Activated naive CD4-positive, alpha-beta T cell treated with anti-CD3 and anti-CD28 coated beads for 36 hours (primary cell): ENCODE measurements around the gene ZBTB17. TPM values are rescaled to one million over a fixed set of nuclear protein-coding genes. Genes with fewer than 3 reads are reported as not detected.

Experiments used
- CTCF ChIA-PET: fragments of 350-600 bp; sonication (Branson Sonifier 250); formaldehyde crosslinking; loops from one replicate; lab custom pipeline; 2021; ENCODE audit warnings: antibody characterized with exemption; lab: Charles Lee
- DNase-seq: peaks from one replicate; pipeline ENCODE4 v3.0.0-alpha.2; 2020
- H3K27ac Mint-ChIP-seq: one replicate; pipeline ENCODE4 v1.8.0; 2021; ENCODE audit warnings: mild to moderate bottlenecking, mixed read lengths
- H3K27me3 Mint-ChIP-seq: one replicate; pipeline ENCODE4 v1.8.0; 2021; ENCODE audit warnings: low read depth, mixed read lengths
- H3K36me3 Mint-ChIP-seq: one replicate; pipeline ENCODE4 v1.8.0; 2021; ENCODE audit warnings: low read depth, mixed read lengths
- H3K4me1 Mint-ChIP-seq: one replicate; pipeline ENCODE4 v1.8.0; 2021; ENCODE audit warnings: low read depth, mixed read lengths
- H3K4me3 Mint-ChIP-seq: one replicate; pipeline ENCODE4 v1.8.0; 2021; ENCODE audit warnings: mild to moderate bottlenecking, moderate library complexity, mixed read lengths
- H3K9me3 Mint-ChIP-seq: one replicate; pipeline ENCODE4 v1.8.0; 2021; ENCODE audit warnings: mixed read lengths
- intact Hi-C: fragments of 100-400 bp; cut with micrococcal nuclease; formaldehyde crosslinking; loops from one replicate; pipeline ENCODE4 v1.15.1; 2023
- total RNA-seq, 2 experiments: library from RNA; stranded (reverse); gene quantifications; one replicate each; pipeline ENCODE4 v1.2.3, GENCODE V29; 2021

The ZBTB17 gene
- total RNA-seq, 2 experiments from 2014 or later, result 34.8 to 37.5 TPM

DNA sequence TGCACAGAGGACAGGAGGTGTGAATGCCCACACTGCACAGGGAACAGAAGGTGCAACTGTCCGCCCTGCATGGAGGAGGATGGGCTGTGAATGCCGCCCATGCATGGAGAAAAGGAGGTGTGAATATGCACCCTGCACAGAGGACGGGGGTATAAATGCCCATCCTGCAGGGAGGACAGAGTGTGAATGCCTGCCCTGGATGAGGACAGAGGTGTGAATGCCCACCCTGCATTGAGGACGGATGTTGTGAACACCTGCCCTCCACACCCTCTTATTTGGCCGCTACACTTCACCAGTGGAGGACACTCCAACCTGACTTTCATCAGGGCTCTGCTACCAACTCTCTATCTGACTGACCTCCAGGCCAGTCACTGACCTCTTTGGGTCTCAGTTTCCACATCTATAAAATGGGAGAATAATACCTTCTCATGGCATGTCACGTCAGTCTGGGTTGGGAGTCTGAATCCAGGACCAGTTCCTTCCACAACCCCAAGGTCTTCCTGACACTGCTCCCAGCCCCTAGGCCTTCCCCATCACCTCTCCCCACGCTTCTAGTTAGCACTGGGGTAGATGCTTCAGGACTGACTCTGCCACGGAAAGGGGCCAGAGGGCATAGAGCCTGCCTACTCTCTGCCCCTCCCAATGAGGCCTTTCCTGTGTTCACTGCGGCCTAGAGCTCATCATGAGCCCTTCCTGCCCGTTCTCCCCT, 28.4 kb downstream of the ZBTB17 start:
- peaks cover 7% of the 10 kb centered on the region for H3K36me3 Mint-ChIP-seq
- peaks cover 52% of the 10 kb centered on the region for H3K4me1 Mint-ChIP-seq
- no peak overlapping the region for H3K4me3 Mint-ChIP-seq
- peak overlapping the region; percentile 6 for H3K27ac Mint-ChIP-seq
- H3K9me3 Mint-ChIP-seq, result no peaks in the 10 kb centered on the region
- H3K27me3 Mint-ChIP-seq, result no peaks in the 10 kb centered on the region
- CTCF ChIA-PET, result no interaction called here
- intact Hi-C loops, result no loop called here
- no peak for DNase-seq

DNA sequence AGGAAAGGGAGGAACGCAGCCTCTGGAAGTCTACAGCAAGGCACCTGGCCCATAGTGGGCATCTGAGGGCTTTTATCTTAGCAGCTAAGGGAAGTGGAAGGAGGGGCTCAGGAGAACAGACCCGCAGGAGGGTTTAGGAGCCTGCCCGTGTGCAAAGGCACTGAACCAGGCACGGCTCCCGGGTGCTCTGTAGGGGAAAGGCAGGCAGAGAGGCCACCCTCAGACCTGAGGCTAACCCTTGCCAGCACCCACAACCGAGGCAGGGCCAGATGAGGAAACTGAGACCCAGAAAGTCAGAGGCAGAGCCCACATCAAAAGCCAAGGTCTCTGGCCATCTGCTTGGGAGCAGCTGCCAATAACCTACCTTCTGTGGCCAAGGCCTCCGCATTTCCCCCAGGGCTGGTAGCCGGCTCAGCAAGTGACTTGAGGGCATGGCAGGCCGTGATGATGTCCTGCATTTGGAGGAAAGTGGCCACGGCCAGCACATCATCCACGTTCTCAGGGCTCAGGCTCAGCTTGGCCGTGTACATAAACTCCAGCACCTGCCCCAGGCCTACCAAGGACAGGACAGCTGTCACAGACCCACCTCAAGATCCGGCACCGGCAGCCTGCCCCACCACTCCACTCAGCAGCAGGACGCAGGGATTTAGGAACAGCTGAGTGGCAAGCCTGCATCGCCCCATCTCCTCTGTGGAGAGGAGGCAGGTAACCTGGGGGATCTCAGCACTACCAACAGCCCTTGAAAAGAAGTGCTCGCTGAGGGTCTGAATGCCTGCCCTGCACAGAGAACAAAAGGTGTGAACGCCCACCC, 29.1 kb downstream of the ZBTB17 start:
- intact Hi-C loops, result no loop called here
- Mint-ChIP-seq H3K4me3 (no peak overlapping the region), H3K36me3 (peaks cover 5% of the 10 kb centered on the region), H3K27me3 (no peaks in the 10 kb centered on the region), H3K4me1 (peaks cover 44% of the 10 kb centered on the region), H3K27ac (no peak overlapping the region), H3K9me3 (no peaks in the 10 kb centered on the region)
- DNase-seq, result peak; percentile 2
- CTCF ChIA-PET, result no interaction called here

DNA sequence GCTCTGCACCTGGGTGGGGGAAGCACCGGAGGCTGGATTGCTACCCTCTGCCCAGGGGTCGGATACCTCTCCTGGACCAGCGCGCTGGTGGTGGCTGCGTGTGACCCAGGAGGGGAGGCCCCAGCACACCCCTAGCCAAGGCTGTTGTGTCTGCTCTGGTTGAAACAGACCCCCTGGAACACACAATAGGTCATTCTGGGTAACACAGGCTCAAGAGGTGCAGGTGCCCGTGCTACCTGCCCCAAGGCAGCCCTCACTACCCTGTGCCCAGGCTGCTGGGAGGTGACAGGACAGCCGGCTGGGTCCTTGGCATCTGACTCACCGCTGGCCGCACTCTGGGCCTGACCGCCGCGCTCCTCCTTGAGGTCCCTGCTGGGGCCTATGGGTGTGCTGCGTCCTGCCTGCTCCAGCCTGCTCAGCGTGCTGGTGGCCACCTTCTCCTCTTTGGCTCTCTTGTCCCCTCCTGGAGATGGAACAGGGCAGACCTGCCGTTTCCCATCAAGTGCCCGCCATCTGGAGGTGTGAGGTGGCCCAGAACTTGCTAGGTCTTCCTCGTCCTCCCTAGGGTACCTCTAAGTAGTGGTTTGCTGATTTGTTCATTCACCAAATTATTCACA, 30.0 kb downstream of the ZBTB17 start:
- Mint-ChIP-seq H3K4me1 (peaks cover 36% of the 10 kb centered on the region), H3K9me3 (no peaks in the 10 kb centered on the region), H3K27ac (no peak overlapping the region), H3K36me3 (peaks cover 5% of the 10 kb centered on the region), H3K27me3 (no peaks in the 10 kb centered on the region), H3K4me3 (no peak overlapping the region)
- CTCF ChIA-PET, result interaction anchor here (0.6 kb wide), 1 partner anchor 154 kb away, joined by 5 read pairs; no protein-coding TSS in a partner anchor
- intact Hi-C loops, result no loop called here
- DNase-seq, result peak; percentile 3

DNA sequence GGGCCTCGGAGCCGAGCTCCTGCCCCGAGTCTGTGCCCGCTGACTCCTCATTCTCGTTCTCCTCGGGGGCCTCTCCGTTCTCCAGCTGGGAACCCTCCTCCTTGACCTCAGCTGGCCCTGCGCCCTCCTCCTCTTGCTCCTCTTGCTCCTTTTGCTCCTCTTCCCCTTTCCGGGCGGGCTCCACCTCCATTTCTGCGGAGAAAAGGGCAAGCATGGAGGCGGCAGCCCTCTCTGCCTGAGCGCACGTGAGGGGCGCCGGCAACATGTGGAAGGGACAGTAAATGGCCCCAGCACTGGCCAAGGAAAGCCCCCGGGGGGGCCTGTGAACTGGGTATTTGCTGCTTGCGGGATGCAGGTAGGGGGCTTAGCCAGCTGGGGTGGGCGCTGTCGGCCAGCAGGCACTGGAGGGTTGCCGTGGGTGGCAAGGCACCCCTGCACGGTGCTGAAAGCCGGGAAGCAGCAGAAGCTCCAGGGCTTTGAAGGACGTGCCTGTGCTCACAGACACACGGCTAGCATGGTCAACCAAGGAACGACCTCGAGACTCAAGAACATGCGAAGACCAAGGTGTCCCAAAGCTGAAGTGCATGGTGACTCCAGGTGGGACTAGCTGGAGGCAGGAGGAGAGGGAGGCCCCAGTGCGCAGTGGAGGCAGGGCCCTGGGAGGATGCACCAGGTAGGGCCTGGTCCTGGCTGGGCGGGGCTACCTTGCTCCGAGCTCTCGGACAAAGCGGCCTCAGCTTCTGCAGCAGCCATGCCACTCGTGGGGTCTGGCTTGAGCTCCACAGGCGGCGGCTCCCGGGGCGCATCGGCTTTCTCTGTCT, 30.7 kb downstream of the ZBTB17 start:
- no peaks in the 10 kb centered on the region for H3K27me3 Mint-ChIP-seq
- no peaks in the 10 kb centered on the region for H3K9me3 Mint-ChIP-seq
- H3K4me3 Mint-ChIP-seq, result no peak overlapping the region
- intact Hi-C loops, result no loop called here
- peaks cover 5% of the 10 kb centered on the region for H3K36me3 Mint-ChIP-seq
- H3K27ac Mint-ChIP-seq, result no peak overlapping the region
- CTCF ChIA-PET, result interaction anchor here (0.6 kb wide), 1 partner anchor 153 kb away, joined by 5 read pairs; no protein-coding TSS in a partner anchor
- H3K4me1 Mint-ChIP-seq, result peaks cover 29% of the 10 kb centered on the region
- DNase-seq, result peak; percentile 3

DNA sequence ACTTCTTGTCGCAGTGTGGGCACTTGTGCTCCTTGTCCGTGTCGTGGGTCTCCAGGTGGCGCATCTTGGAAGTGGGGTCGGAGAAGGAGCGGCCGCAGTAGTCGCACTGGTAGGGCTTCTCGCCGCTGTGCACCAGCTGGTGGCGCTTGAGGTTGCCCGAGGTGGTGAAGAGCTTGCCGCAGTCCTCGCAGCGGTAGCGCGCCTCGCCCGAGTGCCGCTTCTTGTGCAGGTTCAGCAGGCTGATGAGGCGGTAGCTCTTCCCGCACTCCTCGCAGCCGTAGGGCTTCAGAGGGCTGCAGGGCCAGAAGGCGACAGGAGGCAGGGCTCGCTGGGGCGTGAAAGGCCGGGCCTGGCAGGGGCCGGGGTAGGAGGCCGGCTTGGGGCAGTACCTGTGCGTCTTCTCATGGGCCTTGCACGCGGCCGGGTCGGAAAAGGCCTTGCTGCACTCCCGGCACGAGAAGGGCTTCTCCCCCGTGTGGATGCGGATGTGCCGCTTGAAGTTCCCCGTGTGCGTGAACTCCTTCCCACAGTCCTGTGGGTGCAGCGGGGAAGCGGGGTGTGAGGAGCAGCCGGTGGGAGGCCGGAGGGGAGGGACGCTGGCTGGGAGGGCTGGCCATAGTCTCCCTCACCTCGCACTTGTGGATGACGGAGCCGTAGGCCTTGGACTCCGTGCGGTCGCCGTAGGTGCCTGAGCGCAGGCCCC, 31.4 kb downstream of the ZBTB17 start:
- Mint-ChIP-seq H3K27me3 (no peaks in the 10 kb centered on the region), H3K4me1 (peaks cover 21% of the 10 kb centered on the region), H3K4me3 (no peak overlapping the region), H3K27ac (no peak overlapping the region), H3K9me3 (no peaks in the 10 kb centered on the region), H3K36me3 (peaks cover 9% of the 10 kb centered on the region)
- peak; percentile 3 for DNase-seq
- CTCF ChIA-PET, result no interaction called here
- intact Hi-C loops, result no loop called here

DNA sequence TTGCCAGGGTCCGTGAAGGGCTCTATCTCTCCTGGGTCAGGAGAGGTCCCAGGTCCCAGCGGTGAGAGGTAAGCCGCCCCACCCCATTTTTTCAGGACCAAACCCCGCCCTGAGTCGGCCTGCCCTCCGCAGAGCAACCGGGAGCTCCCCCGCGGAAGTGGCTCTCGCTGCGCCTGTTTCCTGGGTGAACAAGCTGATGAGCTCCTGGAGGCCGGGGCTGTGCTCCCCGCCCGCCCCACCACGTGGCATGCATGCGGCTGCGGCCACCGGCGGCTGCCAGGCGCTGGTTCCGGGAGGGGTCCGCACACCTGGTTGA, 32.0 kb downstream of the ZBTB17 start:
- no peak overlapping the region for H3K27ac Mint-ChIP-seq
- peaks cover 16% of the 10 kb centered on the region for H3K4me1 Mint-ChIP-seq
- CTCF ChIA-PET, result no interaction called here
- no peaks in the 10 kb centered on the region for H3K9me3 Mint-ChIP-seq
- no peak overlapping the region for H3K4me3 Mint-ChIP-seq
- DNase-seq, result no peak
- intact Hi-C loops, result no loop called here
- peaks cover 10% of the 10 kb centered on the region for H3K36me3 Mint-ChIP-seq
- H3K27me3 Mint-ChIP-seq, result no peaks in the 10 kb centered on the region

DNA sequence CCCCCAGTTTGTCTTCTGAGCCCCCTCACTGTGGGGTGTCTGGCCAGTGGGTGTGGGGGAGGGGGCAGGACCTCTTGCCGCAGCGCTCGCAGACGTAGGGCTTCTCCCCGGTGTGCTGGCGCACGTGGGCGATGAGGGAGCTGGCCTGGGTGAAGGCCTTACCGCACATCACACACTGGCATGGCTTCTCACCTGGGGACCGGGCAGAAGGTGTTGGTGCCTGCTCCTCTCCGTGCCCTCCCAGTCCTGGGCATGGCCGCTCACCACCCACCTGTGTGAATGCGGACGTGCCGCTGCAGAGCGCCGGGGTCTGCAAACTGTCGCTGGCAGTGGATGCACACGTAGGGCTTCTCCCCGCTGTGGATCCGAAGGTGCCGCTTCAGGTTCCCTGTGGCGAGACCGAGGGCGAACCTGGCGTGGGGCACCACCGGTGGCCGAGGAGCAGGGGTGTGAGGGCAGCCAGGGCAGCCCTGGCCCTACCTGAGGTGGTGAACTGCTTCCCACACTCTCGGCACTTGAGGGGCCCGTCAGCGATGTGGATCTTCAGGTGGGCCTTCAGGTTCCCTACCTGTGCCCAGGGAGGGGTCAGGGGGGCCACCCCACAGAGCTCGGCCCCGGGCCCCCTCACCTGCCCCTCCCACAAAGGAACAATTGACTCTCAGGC, 32.4 kb downstream of the ZBTB17 start:
- peak; percentile 5 for DNase-seq
- H3K4me3 Mint-ChIP-seq, result no peak overlapping the region
- no peak overlapping the region for H3K27ac Mint-ChIP-seq
- H3K4me1 Mint-ChIP-seq, result peaks cover 11% of the 10 kb centered on the region
- intact Hi-C loops, result no loop called here
- H3K27me3 Mint-ChIP-seq, result no peaks in the 10 kb centered on the region
- H3K9me3 Mint-ChIP-seq, result no peaks in the 10 kb centered on the region
- CTCF ChIA-PET, result no interaction called here
- H3K36me3 Mint-ChIP-seq, result peaks cover 10% of the 10 kb centered on the region

DNA sequence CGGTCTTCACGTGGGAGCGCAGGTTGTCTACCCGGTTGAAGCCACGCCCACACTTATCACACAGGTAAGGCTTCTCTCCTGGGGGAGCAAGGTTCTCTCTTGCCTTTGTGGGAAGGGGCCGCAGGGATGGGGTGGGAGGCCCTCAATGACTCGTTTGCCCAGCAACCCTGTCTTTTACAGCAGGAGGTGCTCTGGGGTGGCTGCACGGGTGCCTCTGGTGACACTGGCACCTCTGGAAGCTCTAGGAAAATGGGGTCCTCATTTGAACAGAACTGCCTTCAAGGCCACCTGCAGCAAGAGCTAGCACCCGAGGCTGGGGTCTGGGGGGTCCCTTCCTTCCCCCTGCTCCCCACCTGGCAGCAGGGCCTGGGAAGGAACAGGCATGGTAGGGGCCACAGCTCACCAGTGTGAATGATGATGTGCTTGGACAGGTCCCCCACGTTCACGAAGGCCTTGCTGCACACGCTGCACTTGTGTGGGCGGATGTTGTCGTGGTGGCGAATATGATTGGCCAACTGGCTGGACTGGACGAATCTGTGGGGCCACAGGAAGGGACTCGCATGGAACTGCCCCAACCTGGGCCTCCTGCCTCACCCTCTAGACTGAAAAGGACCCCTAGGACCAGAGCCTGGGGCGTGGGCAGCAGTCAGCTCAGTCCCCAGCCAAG, 33.1 kb downstream of the ZBTB17 start:
- no peaks in the 10 kb centered on the region for H3K27me3 Mint-ChIP-seq
- no peak overlapping the region for H3K27ac Mint-ChIP-seq
- CTCF ChIA-PET, result interaction anchor here (0.5 kb wide), 1 partner anchor 120 kb away, joined by 3 read pairs; no protein-coding TSS in a partner anchor

DNA sequence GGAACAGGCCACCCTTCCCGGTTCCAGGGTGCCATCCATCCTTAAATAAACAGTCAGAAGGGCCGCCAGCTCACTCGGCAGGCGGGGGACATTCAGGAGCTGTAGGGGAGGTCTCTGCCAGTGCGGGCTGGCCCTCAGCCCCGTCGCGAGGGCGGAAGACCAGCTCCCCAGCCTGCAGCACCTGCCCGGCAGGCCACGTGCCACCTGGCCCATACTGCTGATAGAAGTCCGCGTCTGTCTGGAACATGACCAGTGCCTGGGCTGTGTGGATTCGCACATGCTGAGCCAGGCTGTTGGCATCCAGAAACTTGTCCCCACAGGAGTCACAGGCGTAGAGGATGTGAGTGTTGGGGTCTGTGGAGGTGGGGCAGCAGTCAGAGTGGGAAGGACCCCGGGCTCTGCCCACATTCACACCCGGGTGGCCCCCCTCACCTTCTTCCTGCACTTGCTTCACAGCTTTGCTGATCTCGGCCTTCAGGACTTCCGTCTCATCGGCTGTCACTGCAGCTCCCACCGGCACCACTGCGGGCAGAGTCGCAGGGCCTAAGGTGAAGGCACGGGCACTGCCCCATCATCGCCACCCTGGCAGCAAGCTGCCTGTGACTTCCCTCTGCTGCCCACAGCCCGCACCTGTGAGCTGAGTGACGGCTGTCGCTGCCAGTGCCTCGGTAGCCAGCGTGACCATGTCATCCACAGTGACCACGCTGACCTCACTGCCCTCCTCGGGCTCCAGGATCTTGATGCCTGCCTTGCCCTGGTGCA, 33.8 kb downstream of the ZBTB17 start:
- Mint-ChIP-seq H3K36me3 (peaks cover 16% of the 10 kb centered on the region), H3K9me3 (no peaks in the 10 kb centered on the region), H3K27me3 (no peaks in the 10 kb centered on the region), H3K4me3 (no peak overlapping the region), H3K4me1 (no peaks in the 10 kb centered on the region), H3K27ac (no peak overlapping the region)
- intact Hi-C loops, result no loop called here
- CTCF ChIA-PET, result interaction anchor here (0.5 kb wide), 1 partner anchor 119 kb away, joined by 3 read pairs; no protein-coding TSS in a partner anchor
- peak; percentile 3 for DNase-seq

More for the DNA sequence above, 33.1 kb downstream of the ZBTB17 start:
- peak; percentile 4 for DNase-seq
- intact Hi-C loops, result no loop called here
- Mint-ChIP-seq H3K36me3 (peaks cover 11% of the 10 kb centered on the region), H3K4me3 (no peak overlapping the region), H3K4me1 (peaks cover 4% of the 10 kb centered on the region), H3K9me3 (no peaks in the 10 kb centered on the region)

DNA sequence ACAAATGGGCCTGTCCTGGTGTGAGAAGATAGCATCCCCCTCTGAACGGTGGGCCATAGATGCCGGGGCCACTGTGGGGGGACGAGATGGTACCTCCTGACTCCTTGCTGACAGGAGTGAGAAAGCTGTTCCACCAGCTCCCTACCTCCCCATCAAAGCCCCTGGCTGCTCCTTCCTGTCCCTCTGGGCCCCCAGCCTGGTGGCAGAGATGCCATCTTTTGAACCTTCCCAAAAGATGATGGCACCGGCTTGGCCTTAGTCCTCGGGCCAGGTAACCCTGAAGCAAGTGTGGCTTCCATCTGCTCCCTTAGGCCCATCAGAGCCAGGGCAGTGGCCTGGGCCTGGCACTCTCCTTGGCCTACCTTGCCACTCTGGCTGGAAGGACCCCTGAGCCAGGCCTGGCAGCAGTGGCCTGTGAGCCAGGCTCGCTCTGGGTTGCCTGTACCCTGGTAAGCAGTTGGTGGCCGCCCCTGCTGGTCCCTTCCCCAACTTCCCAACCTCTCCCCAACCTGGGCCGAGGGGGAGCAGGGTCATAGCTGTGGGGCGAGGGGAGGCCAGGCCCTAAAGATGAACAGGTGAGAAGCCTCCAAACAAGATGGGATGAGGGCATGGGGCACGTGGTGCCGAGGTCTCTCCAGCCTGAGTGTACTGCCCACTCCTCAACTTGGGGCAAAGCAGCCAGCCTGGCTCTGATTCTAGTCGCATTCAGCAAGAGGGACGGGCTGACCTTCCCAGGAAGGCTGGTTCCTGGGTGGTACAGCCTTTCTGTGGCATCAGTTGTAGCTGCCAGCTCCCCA, 34.7 kb downstream of the ZBTB17 start:
- Mint-ChIP-seq H3K27ac (no peak overlapping the region), H3K27me3 (no peaks in the 10 kb centered on the region), H3K36me3 (peaks cover 18% of the 10 kb centered on the region), H3K9me3 (no peaks in the 10 kb centered on the region), H3K4me1 (no peaks in the 10 kb centered on the region), H3K4me3 (no peak overlapping the region)
- intact Hi-C loops, result no loop called here
- CTCF ChIA-PET, result no interaction called here
- DNase-seq, result peak; percentile 4
